Stimulated activated CD4-positive, alpha-beta T cell treated with anti-CD3 and anti-CD28 coated beads, Interleukin-1b, Interleukin-23, amount 100 ng/mL, for 48 hours (primary cell): ENCODE data around the gene ADPRHL1.
A peak's percentile ranks its signal among the peaks of the same experiment; 100 is the strongest.
"Not testable (repeated sequence)": the region's sequence is repeated elsewhere in the genome, so short reads cannot be mapped to it uniquely, and the experiment has no call there.

Experiments
- DNase-seq: peaks from one replicate; pipeline ENCODE4 v3.0.0-alpha.2; 2020

ADPRHL1 gene

DNA sequence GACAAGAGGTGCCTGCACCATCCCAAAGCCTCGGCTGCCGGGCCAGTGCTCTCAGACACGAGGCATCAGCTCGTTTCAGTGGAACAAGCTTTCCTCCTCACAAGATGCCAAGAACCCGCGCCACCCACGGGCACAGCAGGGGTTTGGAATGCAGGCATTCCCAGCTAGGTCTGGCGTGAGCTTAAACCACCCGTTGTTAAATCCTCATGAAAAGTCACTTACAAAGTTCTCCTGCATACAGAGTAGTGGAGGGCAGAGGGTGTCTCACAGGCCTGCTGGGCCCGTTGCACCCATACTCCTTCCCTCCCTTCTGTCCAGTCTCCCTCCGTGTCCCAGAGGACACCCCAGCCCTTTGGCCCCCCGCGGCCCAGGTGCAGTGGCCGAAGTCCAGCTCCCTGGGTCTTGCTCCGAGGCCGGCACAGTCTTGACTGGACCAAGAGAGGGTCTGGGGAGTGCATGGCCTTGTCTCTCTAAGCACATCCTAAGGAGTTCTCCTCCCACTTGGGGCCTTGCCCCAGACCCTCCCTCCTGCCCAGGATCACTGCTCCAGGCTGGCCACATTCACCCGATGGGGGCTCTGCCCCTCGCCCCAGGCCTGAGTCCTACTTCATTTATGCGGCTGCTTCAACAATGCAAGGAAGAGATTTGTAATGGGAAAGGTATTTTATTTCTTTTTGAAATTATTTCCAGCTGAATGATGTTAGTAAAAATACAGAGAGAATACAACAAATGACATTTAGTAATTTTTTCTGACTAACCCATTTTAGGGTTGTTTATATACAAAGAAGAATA, 54.1 kb downstream of the ADPRHL1 start:
- no peak for DNase-seq

DNA sequence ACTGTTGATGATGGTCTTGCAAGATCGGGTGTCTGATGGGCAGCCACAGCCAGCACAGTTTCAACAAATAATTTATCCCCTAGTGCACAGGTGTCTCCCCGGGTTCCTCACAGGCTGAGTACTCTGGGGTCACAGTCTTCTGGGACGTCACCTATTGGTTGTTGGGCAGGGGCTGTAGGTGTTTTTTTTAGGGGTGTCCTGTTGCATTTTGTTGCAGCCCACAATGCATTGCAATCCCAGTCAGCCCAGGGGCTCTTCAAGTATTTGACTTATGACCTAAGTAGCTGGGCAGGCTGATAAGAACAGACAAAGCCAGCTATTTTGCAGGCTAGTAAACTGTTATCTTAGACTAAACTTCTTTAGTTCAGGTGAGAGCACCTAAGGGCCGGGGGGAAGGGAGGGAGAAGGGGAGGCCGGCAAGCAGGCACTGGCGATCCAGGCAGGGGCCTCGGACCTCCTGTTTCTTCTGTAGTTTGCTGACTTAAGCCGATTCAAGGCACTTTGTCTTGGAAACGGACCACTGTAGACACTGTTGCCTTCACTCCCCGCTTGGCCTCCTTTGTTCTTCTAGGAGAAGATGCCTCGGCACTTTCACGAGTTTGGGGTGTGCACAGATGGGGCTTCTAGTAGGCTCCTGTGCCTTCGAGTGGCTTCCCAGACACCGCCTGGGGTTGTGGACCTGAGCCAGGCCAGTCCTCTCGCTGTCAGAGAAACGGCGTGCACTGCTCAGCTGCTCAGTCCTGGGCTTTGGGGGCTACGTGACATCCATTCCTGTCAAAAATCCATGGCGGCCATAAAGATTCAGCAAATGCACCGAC, 55.5 kb downstream of the ADPRHL1 start:
- no peak for DNase-seq

DNA sequence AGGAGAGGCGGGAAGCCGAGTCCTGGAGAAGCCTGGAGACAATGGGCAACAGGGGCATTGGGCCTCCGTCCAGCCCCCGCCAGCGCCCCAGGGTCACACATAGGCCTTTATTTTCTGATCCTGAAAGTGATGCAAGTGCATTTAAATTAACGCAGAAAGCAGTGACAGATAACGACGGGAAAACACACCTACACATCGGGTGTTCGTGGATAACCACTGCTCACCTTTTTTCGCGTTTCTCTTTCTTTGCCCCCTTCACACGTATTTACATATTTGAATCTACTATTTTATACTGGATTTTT, 59.0 kb downstream of the ADPRHL1 start:
- DNase-seq: no peak

DNA sequence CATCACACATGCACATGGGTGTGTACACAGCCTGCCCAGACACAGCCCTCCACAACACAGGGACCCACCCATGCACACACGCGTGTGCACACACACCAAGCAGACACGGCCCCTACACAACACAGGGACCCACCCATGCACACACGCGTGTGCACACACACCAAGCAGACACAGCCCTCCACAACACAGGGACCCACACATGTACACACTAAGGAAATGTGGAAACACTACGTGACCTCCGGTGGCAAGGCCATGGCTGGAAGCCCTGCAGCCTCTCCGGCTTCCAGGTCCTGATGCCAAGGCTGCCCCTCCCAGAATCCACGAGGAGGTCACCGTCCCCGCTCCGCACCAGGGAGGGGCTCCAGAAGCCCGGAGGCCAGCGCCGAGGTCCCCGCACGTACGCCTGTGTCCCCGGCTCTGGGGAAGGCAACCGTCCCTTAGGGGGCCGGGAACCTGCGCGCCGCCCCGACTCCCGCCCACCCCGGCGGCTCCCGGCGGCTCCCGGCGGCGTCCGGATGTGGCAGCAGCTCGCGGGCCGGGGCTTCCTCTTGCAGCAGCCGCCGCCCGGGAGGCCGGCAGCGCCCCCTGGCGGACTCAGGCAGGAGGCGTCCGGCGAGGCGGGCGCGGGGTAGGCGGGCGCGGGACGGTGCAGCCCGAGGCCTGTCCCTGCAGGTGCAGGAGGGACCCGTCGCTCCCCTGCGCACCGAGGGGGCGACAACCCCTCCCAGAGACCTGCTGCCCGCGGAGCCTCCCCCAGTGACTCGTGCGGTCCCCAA, 59.5 kb downstream of the ADPRHL1 start:
- peak; percentile 84 for DNase-seq

DNA sequence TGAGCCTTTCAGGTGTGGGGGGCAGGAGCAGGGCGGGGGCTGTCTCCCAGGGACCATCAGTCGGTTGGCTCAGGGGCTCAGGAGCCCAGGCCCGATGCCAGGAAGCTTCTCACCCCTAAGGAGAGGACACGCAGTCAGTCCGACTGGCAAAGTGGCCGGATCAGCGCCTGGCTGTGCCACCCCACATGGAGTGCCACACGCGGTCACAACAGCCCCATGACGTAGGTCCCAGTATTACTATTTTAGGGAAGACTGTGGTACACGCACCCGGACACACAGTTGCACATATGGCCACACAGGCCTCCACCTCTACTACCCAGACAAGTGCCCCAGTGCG, 60.1 kb downstream of the ADPRHL1 start:
- DNase-seq: no peak

DNA sequence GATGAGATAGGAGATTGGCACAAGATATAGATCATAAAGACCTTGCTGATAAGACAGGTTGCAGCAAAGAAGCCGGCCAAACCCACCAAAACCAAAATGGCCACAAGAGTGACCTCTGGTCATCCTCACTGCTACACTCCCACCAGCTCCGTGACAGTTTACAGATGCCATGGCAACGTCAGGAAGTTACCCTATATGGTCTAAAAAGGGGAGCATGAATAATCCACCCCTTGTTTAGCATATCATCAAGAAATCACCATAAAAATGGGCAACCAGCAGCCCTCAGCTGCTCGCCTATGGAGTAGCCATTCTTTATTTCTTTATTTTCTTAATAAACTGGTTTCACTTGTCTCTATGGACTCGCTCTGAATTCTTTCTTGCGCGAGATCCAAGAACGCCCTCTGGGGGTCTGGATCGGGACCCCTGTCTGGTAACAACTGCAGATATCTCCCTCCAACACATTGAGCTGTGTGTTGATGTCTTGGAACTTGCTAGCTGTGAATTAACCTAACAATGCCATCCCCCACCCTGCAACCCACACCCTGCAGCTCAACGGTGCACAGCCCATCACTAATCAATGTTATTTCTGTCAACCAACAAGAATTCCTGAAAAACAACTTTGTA, 62.3 kb downstream of the ADPRHL1 start:
- DNase-seq: no peak

DNA sequence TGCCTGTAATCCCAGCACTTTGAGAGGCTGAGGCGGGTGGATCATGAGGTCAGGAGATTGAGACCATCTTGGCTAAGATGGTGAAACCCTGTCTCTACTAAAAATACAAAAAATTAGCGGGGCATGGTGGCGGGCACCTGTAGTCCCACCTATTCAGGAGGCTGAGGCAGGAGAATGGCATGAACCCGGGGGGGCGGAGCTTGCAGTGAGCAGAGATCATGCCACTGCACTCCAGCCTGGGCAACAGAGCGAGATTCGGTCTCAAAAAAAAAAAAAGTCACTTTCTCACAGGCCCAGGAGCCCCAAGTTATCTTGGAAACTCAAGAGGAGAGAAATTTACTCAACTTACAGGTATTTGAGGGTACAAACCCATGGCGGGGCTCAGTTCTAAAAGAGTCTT, 63.7 kb downstream of the ADPRHL1 start:
- DNase-seq: not testable (repeated sequence)

DNA sequence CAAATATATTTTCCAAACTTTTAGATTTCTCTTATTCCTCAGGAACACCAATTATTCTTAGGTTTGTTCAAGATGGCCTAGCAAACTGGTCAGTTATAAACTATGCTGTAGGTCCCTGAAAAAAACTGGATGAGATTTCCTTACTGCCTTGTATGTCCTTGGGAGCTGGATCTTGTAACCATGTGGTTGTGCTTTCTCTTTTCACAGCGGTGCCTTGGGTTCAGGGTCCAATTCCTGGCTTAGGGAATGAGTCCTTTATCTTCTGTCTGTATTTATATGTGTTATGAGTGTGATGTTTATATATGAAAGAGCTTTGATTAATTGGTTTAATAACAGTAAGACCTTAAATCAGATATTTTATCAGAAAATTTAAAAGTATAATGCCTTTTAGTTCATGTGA, 65.9 kb downstream of the ADPRHL1 start:
- no peak for DNase-seq

DNA sequence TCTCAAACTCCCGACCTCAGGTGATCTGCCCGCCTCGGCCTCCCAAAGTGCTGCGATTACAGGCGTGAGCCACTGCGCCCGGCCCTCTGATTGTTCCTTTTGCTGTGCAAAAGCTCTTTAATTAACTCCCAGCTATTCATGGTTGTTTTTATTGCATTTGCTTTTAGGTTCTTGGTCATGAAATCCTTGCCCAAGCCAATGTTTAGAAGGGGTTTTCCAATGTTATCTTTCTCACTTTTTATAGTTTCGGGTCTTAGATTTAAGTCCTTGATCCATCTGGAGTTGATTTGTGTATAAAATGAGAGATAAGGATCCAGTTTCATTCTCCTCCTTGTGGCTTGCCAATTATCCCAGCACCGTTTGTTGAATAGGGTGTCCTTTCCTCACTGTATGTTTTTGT, 70.2 kb downstream of the ADPRHL1 start:
- DNase-seq: no peak

DNA sequence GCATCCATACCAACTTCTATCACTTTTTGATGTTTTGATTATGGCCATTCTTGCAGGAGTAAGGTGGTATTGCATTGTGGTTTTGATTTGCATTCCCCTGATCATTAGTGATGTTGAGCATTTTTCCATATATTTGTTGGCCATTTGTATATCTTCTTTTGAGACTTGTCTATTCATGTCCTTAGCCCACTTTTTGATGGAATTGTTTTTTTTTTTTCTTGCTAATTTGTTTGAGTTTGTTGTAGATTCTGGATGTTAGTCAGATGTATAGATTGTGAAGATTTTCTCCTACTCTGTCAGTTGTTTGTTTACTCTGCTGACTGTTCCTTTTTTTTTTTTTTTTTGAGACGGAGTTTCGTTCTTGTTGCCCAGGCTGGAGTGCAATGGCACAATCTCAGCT, 70.7 kb downstream of the ADPRHL1 start:
- not testable (repeated sequence) for DNase-seq

DNA sequence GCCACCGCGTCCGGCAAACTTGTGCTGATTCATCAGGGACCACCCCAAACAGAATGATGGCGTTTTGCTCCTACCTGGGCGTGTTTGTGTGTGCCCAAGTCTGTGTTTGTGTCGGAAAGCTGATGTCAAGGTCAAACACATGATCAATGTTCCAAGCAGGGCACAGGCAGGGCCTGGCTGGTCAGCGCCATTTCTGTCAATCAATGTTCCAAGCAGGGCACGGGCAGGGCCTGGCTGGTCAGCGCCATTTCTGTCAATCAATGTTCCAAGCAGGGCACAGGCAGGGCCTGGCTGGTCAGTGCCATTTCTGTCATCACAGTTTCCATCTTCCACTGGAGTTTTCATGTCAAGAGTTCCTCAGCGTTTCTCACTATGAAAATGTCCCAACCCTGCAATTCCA, 74.5 kb downstream of the ADPRHL1 start:
- DNase-seq: no peak

DNA sequence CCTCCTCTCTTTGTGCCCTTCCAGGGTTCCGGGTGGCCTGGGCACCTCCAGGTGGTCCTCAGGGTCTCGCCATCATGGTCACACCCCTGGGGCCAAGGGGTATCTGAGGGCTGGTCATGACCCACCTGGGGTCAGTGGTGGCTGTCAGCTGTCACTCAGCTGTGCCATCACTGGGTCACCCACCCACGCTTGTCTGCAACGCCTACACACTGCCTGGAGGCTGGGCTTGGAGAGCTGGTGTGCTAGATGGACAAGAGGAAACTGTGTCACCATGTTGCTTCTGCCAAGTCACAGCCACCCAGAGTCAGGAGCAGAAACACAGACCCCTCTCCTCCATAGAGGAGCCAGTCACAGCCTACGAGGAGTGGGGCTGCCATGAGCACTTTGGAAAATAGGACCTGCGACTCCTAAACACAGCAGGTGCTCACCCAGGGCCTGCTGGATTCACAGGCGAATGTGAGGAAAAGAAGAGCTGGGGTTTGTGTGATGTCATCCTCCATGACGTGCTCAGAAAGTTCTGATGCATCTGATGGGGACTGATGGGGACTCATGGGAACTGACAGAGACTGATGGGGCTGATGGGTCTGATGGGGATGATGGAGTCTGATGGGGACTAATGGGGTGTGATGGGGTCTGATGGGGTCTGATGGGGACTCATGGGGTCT, 78.6 kb downstream of the ADPRHL1 start:
- no peak for DNase-seq

DNA sequence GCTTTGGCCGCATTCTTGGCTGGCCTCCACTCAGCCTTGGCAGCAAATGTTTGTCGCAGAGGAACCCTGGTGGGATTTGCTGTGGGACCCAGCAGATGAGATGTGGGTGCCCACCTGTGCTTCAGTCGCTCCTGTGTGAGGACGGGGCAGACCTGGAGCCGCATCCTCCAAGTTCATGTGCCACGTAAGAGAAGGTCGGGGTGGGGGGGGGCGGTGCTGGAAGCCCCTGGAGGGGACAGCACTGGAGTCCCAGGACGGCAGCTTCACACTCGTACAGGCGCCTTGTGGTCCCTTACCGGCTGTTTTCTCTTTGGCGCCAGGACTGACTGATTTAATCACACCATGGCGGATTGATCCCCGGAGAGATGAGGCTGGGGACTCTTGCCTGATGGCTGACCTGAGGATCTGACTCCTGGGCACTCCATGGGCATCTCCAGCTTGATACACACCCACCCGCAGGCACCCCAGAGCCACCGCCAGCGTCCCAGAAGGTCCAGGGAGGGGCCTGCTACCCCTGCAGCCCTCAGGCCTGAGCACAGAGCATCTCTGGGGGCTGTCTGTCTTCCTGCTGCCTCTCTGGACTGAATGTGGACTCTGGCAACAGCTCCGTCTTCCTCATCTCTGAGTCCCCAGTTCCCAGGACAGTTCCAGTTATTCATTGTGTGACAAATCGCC, 79.3 kb downstream of the ADPRHL1 start:
- no peak for DNase-seq

DNA sequence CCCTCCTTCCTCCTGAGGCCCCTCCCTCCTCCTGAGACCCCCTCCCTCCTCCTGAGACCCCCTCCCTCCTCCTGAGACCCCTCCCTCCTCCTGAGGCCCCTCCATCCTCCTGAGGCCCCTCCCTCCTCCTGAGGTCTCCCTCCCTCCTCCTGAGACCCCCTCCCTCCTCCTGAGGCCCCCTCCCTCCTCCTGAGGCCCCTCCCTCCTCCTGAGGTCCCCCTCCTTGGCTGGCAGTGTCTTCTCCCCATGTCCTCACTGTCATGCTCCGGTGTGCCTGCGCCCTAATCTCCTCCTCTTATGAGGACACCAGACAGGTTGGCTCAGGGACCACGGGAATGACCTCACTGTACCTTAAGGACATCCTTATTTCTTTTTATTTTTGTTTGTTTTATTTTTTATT, 81.6 kb downstream of the ADPRHL1 start:
- DNase-seq: not testable (repeated sequence)

DNA sequence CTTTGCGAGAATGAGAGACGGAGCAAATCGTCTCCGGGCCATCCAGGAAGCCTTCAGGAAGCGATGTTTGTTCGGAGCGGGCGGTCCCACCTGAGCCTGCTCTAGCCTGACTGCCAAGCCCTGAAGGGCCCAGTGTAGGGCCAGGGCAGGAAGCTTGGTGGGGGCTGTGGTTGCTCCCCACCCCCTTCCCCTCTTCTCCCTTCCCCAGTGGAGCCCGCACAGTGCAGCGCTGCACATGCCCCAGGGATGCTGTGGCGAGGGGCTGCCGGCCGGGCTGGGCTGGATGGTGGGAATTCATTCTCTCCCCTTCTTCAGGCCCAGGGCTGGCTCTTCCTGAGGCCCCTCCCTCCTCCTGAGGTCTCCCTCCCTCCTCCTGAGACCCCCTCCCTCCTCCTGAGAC, 82.2 kb downstream of the ADPRHL1 start:
- DNase-seq: no peak

DNA sequence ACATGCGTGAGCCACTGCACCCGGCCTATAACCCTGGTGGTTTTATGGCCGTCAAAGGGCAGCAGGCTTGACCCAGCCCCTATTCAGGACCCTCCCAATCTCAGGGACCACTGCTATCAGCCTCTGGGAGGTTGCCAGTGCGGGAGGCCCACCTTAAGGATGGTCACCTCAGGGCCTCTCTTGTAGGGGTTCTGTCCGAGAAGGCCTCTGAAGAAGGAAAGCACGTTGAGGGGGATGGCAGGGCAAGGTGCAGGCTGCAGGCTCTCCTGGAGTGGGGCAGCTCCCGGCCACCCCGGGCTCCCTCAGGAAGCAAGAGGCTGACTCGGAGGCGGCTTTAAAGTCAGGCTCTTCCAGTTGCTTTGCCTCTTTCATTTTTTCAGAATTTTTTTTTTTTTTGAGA, 83.4 kb downstream of the ADPRHL1 start:
- no peak for DNase-seq

DNA sequence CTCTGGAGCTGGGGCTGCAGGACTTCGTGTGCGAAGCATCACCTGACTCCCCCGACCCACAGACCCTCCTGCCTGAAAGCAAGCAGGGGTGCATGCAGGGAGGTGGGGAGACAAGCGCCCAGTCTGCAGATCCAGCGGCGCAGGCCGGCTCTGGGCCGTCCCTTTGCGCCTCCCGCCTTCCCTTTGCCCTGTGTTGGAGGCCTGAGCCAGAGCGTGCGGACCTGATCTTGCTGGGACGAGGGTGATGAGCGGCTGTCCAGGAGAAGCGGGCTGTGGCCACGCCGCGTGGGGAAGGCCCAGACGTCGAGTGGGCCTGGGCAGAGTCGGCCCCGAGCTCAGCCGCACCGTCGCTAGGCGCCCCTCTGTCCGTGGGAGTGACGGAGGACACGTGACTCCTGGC, 84.1 kb downstream of the ADPRHL1 start:
- DNase-seq: no peak

DNA sequence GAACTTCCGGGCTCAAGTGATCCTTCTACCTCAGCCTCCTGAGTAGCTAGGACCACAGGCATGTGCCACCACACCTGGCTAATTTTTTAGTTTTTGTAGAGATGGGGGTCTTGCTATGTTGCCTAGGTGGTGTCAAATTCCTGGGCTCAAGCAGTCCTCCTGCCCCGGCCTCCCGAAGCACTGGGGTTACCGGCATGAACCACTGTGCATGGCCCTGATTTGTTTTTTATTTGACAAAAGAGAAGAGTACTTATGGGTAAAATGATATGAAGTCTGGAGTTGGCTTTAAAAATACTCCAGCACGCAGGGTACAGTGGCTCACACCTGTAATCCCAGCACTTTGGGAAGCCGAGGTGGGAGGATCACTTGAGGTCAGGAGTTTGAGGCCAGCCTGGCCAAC, 84.9 kb downstream of the ADPRHL1 start:
- DNase-seq: not testable (repeated sequence)

DNA sequence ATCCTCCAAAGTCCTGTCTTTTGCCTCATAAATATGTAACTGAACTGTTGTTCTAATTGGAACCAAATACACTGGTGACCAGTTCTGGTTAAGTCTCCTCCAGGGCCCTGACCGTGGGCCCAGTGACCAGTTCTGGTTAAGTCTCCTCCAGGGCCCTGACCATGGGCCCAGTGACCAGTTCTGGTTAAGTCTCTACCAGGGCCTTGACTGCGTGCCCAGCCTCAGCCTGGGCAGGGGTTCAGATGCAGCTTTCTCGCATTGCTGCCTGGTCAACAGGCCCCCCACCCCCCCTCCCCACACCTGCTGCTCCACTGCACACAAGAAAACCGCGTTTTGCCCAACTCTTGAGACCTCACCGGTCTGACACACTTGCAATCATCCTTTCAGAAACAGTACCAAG, 85.5 kb downstream of the ADPRHL1 start:
- no peak for DNase-seq

DNA sequence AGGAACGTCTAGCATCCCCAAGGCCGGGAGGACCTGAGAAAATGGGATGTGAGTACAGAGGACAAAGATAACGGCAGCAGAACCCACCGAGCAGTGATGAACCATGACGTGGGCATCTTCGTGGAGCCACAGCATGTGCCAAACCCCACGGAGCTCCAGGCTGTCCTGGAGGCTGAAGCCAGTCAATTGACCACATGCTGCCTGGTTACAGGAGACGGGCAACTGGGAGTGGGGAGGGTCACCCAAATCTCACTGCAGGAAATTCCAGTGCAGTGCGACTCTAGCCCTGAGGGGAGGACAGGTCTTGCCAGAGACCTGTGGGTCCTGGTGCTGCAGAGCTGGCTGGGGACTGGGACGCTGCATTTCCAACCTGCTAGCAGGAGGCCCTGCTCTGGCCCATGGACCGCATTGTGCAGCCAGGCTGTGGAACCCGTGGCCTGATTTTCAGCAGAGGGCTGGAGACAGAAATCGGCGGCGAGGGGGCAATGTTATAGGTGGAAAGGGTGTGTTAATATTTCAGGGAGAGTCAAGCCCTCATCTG, 86.2 kb downstream of the ADPRHL1 start:
- DNase-seq: no peak

DNA sequence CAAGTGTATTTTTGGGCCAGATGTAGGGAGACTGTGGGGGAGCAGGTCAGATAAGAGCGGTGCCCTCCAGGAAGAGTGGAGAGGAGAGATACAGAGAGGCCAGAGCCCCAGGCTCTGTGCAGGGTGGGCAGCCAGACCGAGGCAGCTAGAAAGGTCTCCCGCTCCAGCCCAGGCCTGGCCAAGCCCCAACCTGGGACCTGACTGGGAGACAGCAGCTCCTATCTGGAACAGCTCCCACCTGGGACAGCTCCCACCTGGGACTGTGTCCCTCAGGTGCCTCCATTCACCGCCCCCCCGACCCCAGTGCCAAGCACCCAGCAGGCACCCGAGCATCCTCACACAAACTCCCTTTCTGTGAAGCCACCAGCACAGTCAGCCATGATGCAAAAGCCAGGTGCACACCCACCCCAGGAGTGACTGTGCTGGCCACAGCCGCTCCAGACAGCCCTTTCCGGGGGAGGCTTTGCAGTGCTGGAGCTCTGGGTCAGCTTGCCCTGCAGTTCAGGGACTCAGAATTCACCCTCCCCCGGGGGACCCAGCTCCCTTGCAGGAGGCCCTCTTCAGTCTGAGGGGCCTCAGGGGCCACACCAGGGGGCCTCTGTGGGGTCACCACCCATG, 87.2 kb downstream of the ADPRHL1 start:
- no peak for DNase-seq

DNA sequence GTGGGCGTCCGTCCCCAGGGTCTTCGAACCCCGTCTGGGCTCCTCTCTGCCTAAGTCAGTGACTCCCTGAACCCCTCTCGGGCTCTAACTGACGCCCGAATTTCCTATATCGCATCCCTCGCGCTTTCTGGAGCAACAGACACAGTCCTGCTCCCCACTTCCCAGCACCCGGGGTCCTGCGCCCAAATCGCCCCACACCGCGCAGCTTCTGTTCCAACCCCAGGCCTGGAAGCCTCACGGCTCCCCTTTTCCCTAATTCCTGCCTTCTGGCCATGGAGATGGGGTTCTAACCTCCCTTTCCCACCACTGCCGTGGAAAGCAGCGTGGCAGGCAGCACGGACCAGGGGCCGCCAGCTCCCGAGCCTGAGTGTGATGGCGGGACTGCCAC, 87.7 kb downstream of the ADPRHL1 start:
- DNase-seq: no peak
